GM10266 (cell line): ENCODE results near the gene PLSCR4.

Experiments
- DNase-seq: peaks from one replicate; pipeline ENCODE4 v3.0.0; 2012; ENCODE audit errors: extremely low spot score
- TF ChIP-seq, protein P1 (sequence below): IDR thresholded peaks from 2 replicates; pipeline ENCODE4 v1.5.1; 2012; ENCODE audit warnings: mild to moderate bottlenecking, low read depth; ENCODE audit not compliant: control insufficient read depth, insufficient read depth; ENCODE audit errors: missing control alignments

PLSCR4 gene

DNA sequence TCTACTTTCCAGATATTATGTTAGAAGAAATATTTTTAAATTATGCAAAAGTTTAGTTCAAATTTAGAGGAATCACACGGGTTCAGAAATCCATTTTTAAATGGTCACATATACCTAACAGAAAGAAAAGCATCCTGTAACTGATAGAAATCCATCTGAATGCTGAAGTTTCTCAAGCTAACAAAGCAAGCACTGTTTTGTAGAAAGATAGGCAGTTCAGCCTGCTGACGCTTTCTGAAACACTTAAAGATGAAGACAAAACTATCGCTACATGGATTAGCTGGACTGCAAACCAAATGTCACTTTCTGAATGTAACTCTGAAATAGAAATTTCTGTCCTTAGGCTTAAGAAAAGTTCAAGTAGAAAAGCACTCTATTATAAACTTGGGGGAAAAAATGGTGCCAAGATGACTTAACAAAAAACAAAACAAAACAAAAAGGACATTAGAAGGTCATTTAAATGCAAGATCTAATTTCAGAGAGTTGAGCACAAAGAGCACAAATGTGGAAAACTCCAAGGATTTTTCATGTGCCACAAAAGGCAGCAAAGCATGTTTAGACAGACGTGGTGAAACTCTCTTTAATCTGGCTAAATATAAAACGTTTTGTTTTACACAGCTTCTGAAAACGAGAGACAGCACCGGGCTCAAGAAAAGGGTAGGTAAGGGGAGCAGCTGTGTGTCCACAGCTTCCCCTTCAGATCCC lies 91.1 kb downstream of the PLSCR4 start:
- TF ChIP-seq, protein P1, sequence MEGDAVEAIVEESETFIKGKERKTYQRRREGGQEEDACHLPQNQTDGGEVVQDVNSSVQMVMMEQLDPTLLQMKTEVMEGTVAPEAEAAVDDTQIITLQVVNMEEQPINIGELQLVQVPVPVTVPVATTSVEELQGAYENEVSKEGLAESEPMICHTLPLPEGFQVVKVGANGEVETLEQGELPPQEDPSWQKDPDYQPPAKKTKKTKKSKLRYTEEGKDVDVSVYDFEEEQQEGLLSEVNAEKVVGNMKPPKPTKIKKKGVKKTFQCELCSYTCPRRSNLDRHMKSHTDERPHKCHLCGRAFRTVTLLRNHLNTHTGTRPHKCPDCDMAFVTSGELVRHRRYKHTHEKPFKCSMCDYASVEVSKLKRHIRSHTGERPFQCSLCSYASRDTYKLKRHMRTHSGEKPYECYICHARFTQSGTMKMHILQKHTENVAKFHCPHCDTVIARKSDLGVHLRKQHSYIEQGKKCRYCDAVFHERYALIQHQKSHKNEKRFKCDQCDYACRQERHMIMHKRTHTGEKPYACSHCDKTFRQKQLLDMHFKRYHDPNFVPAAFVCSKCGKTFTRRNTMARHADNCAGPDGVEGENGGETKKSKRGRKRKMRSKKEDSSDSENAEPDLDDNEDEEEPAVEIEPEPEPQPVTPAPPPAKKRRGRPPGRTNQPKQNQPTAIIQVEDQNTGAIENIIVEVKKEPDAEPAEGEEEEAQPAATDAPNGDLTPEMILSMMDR = no peak

GRCh38 chr3:146159037-146159436 lies 91.9 kb downstream of the PLSCR4 start:
- DNase-seq = no peak
- TF ChIP-seq, protein P1 = no peak

More for the DNA sequence above, 91.1 kb downstream of the PLSCR4 start:
- peak; percentile 16 for DNase-seq

GRCh38 chr3:146157325-146158060 lies 93.4 kb downstream of the PLSCR4 start:
- TF ChIP-seq, protein P1 = no peak
- DNase-seq = no peak

GRCh38 chr3:146156666-146157314 lies 94.1 kb downstream of the PLSCR4 start:
- TF ChIP-seq, protein P1 = no peak

DNA sequence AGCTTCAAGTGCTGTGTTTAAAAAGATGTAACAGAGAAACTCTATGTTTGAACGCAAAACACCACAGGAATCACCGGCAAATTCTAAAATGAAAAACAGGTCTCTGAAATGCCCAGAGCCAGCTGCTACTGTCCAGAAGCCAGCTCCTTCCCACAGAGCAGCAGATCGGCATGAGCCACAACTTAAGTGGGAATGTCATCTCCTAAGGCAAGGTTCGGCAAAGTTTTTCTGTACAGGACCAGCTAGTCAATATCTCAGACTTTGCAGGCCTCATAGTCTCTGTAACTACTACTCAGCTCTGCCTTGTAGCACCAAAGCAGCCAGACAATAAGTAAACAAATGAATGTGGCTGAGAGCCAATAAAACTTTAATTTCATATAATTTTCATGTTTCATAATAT lies 94.8 kb downstream of the PLSCR4 start:
- no peak for DNase-seq
- TF ChIP-seq, protein P1 = no peak

More at GRCh38 chr3:146156666-146157314, 94.1 kb downstream of the PLSCR4 start:
- no peak for DNase-seq

GRCh38 chr3:146154995-146155394 lies 95.9 kb downstream of the PLSCR4 start:
- TF ChIP-seq, protein P1 = no peak

More at GRCh38 chr3:146154995-146155394, 95.9 kb downstream of the PLSCR4 start:
- no peak for DNase-seq
